Neural progenitor cell (in vitro differentiated cells): Measurements from ENCODE around the gene ITPK1. TPM values are rescaled to one million over a fixed set of nuclear protein-coding genes. Genes with fewer than 3 reads are reported as not detected.

Experiments
- DNase-seq: peaks from one replicate; pipeline ENCODE4 v3.0.0-alpha.2; 2016; ENCODE audit warnings: low spot score
- H2AFZ ChIP-seq: fragments of 200-600 bp; sonication (generic); replicated peaks from 2 replicates; pipeline ENCODE4 v1.6.1; 2016; ENCODE audit warnings: antibody characterized with exemption
- H3F3A ChIP-seq: fragments of 200-600 bp; sonication (generic); 2 replicates; pipeline ENCODE4 v1.6.1; 2016; ENCODE audit warnings: antibody characterized with exemption, low read depth
- H3K27ac ChIP-seq: fragments of 200-600 bp; sonication (generic); 2 replicates; pipeline ENCODE4 v1.5.1; 2016; ENCODE audit warnings: mild to moderate bottlenecking
- H3K27me3 ChIP-seq: fragments of 200-600 bp; sonication (generic); 2 replicates; pipeline ENCODE4 v1.6.1; 2016; ENCODE audit warnings: mild to moderate bottlenecking, moderate library complexity
- H3K36me3 ChIP-seq: fragments of 200-600 bp; sonication (generic); 2 replicates; pipeline ENCODE4 v1.5.1; 2016
- H3K4me1 ChIP-seq: fragments of 200-600 bp; sonication (generic); 2 replicates; pipeline ENCODE4 v1.6.1; 2016; ENCODE audit warnings: mixed run types
- H3K4me2 ChIP-seq: fragments of 200-600 bp; sonication (generic); 2 replicates; pipeline ENCODE4 v1.6.1; 2016
- H3K4me3 ChIP-seq: fragments of 200-600 bp; sonication (generic); 2 replicates; pipeline ENCODE4 v1.5.1; 2016
- H3K79me2 ChIP-seq: fragments of 200-600 bp; sonication (generic); 2 replicates; pipeline ENCODE4 v1.6.1; 2016; ENCODE audit warnings: low read depth
- H3K9ac ChIP-seq: fragments of 200-600 bp; sonication (generic); 2 replicates; pipeline ENCODE4 v1.6.1; 2016
- H3K9me3 ChIP-seq: fragments of 200-600 bp; sonication (generic); 2 replicates; pipeline ENCODE4 v1.5.1; 2016; ENCODE audit warnings: low read depth
- H4K20me1 ChIP-seq: fragments of 200-600 bp; sonication (generic); 2 replicates; pipeline ENCODE4 v1.6.1; 2016; ENCODE audit warnings: low read depth
- H3K27ac Mint-ChIP-seq: 3 replicates; pipeline ENCODE4 v1.8.0; 2021; ENCODE audit warnings: mixed read lengths
- H3K27me3 Mint-ChIP-seq: 2 replicates; pipeline ENCODE4 v1.8.0; 2022; ENCODE audit warnings: low read depth, mild to moderate bottlenecking, inconsistent platforms, moderate library complexity, mixed read lengths; ENCODE audit not compliant: insufficient read depth
- H3K36me3 Mint-ChIP-seq: 3 replicates; pipeline ENCODE4 v1.8.0; 2021; ENCODE audit warnings: mixed read lengths
- H3K4me1 Mint-ChIP-seq: 3 replicates; pipeline ENCODE4 v1.8.0; 2021; ENCODE audit warnings: mixed read lengths
- H3K4me3 Mint-ChIP-seq: 3 replicates; pipeline ENCODE4 v1.8.0; 2021; ENCODE audit warnings: mild to moderate bottlenecking, moderate library complexity, mixed read lengths
- H3K9me3 Mint-ChIP-seq: 3 replicates; pipeline ENCODE4 v1.8.0; 2020; ENCODE audit warnings: mixed read lengths
- CTCF ChIP-seq: fragments of 200-600 bp; sonication (generic); IDR thresholded peaks from 2 replicates; pipeline ENCODE4 v1.5.1; 2017; ENCODE audit warnings: antibody characterized with exemption, mild to moderate bottlenecking
- EZH2 ChIP-seq: fragments of 200-600 bp; sonication (generic); IDR thresholded peaks from 2 replicates; pipeline ENCODE4 v1.6.1; 2017; ENCODE audit warnings: antibody characterized with exemption, mild to moderate bottlenecking, moderate library complexity
- EZH2phosphoT487 ChIP-seq: fragments of 200-600 bp; sonication (generic); IDR thresholded peaks from 2 replicates; pipeline ENCODE4 v1.6.1; 2017; ENCODE audit warnings: antibody characterized with exemption
- total RNA-seq: library from RNA; depleted of rRNA; stranded (reverse); fragments of >200 nt; gene quantifications from 2 replicates; pipeline ENCODE4 v1.2.3, GENCODE V29; 2015; ENCODE audit warnings: low replicate concordance

The ITPK1 gene
- total RNA-seq, 1 donor from 2014 or later = 25.8 TPM

- TF ChIP-seq EZH2 = no peak
- TF ChIP-seq CTCF = no peak
- no peak for TF ChIP-seq EZH2phosphoT487
- Histone ChIP-seq H3K9ac (no peak overlapping the region), H4K20me1 (no peaks in the 10 kb centered on the region), H3K4me3 (no peak overlapping the region), H3K79me2 (no peaks in the 10 kb centered on the region), H3K27me3 (no peaks in the 10 kb centered on the region), H3K36me3 (no peaks in the 10 kb centered on the region), H3K4me1 (no peaks in the 10 kb centered on the region), H2AFZ (no peak overlapping the region), H3K27ac (no peak overlapping the region), H3K9me3 (no peaks in the 10 kb centered on the region), H3K4me2 (no peak overlapping the region), H3F3A (no peaks in the 10 kb centered on the region)
- Mint-ChIP-seq H3K9me3 (no peaks in the 10 kb centered on the region), H3K27ac (no peak overlapping the region), H3K4me3 (no peak overlapping the region), H3K4me1 (peaks cover 3% of the 10 kb centered on the region), H3K27me3 (peaks cover 5% of the 10 kb centered on the region), H3K36me3 (peaks cover 4% of the 10 kb centered on the region)
- DNase-seq = no peak
Measured at GRCh38 chr14:92994131-92994676, 121.5 kb downstream of the ITPK1 start.

- H3K4me1 Mint-ChIP-seq = peaks cover 3% of the 10 kb centered on the region
Measured at GRCh38 chr14:92993302-92993701, 122.4 kb downstream of the ITPK1 start.

GRCh38 chr14:92991536-92991935, 124.2 kb downstream of the ITPK1 start:
- no peak overlapping the region for H3K27ac Mint-ChIP-seq
- H3K36me3 Mint-ChIP-seq = peaks cover 4% of the 10 kb centered on the region
- Histone ChIP-seq H3K9ac (no peak overlapping the region), H3K4me3 (no peak overlapping the region), H4K20me1 (no peaks in the 10 kb centered on the region), H3K4me1 (no peaks in the 10 kb centered on the region), H2AFZ (no peak overlapping the region), H3K36me3 (no peaks in the 10 kb centered on the region), H3K9me3 (no peaks in the 10 kb centered on the region), H3K4me2 (no peak overlapping the region), H3K79me2 (no peaks in the 10 kb centered on the region), H3K27me3 (no peaks in the 10 kb centered on the region), H3F3A (no peaks in the 10 kb centered on the region), H3K27ac (no peak overlapping the region)
- no peak for TF ChIP-seq CTCF
- no peak for TF ChIP-seq EZH2phosphoT487
- no peak for TF ChIP-seq EZH2
- DNase-seq = no peak
- H3K9me3 Mint-ChIP-seq = no peaks in the 10 kb centered on the region
- H3K4me3 Mint-ChIP-seq = no peak overlapping the region
- H3K27me3 Mint-ChIP-seq = peaks cover 5% of the 10 kb centered on the region
- peaks cover 3% of the 10 kb centered on the region for H3K4me1 Mint-ChIP-seq

More at GRCh38 chr14:92993302-92993701, 122.4 kb downstream of the ITPK1 start:
- no peaks in the 10 kb centered on the region for H3F3A ChIP-seq
- TF ChIP-seq EZH2phosphoT487 (no peak), CTCF (no peak), EZH2 (no peak)
- H3K27me3 Mint-ChIP-seq = peaks cover 5% of the 10 kb centered on the region
- no peaks in the 10 kb centered on the region for H3K27me3 ChIP-seq
- no peak overlapping the region for H3K4me2 ChIP-seq
- DNase-seq = no peak
- H3K4me1 ChIP-seq = no peaks in the 10 kb centered on the region
- H3K9ac ChIP-seq = no peak overlapping the region
- peaks cover 4% of the 10 kb centered on the region for H3K36me3 Mint-ChIP-seq
- H3K4me3 ChIP-seq = no peak overlapping the region
- no peak overlapping the region for H2AFZ ChIP-seq
- no peak overlapping the region for H3K27ac Mint-ChIP-seq
- H3K9me3 Mint-ChIP-seq = no peaks in the 10 kb centered on the region
- H3K27ac ChIP-seq = no peak overlapping the region
- no peaks in the 10 kb centered on the region for H3K36me3 ChIP-seq
- no peaks in the 10 kb centered on the region for H3K79me2 ChIP-seq
- no peaks in the 10 kb centered on the region for H4K20me1 ChIP-seq
- H3K9me3 ChIP-seq = no peaks in the 10 kb centered on the region
- H3K4me3 Mint-ChIP-seq = no peak overlapping the region
